Panc1 (cell line): ENCODE data around the gene CDIPT.
A peak's percentile ranks its signal among the peaks of the same experiment; 100 is the strongest.

Experiments
- POLR2AphosphoS5 ChIP-seq: IDR thresholded peaks from 2 replicates; pipeline ENCODE4 v1.6.1; 2012; ENCODE audit warnings: mild to moderate bottlenecking, low read depth, low read length, moderate library complexity
- TF ChIP-seq, protein P1 (sequence below), 2 experiments: IDR thresholded peaks; 2 replicates each; pipeline ENCODE4 v1.6.1; 2011 to 2012; ENCODE audit warnings: low read depth in 2 of 2, control low read depth in 1 of 2, low read length in 1 of 2, mild to moderate bottlenecking in 1 of 2, moderate library complexity in 1 of 2; ENCODE audit not compliant: insufficient read depth in 1 of 2
- TF ChIP-seq, protein P2 (sequence below): fragments of 450-650 bp; IDR thresholded peaks from 2 replicates; pipeline ENCODE4 v1.5.1; 2017; ENCODE audit warnings: mild to moderate bottlenecking

DNA sequence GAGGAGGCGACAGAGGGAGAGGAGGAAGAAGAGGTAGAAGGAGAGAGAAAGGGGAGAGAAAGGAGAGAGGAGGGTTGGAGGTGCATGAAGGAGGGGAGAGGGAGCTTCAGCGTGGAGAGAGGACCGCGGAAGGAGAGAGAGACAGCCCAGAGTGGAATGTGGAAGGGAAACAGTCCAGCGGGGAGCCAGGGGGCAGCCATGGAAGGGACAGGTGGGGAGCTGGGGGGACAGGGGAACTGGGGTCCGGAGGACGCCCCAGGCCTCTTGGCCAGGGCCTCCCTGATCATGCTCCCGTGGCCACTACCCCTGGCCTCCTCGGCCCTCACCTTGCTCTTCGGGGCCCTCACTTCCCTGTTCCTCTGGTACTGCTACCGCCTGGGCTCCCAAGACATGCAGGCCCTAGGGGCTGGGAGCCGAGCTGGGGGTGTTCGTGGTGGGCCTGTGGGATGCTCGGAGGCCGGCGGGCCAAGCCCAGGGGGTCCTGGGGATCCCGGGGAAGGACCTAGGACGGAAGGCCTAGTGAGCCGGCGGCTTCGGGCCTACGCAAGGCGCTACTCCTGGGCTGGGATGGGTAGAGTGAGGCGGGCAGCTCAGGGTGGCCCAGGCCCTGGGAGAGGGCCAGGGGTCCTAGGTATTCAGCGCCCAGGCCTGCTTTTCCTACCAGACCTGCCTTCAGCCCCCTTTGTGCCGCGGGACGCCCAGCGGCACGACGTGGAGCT lies 38.0 kb upstream of the CDIPT start:
- TF ChIP-seq, protein P1, sequence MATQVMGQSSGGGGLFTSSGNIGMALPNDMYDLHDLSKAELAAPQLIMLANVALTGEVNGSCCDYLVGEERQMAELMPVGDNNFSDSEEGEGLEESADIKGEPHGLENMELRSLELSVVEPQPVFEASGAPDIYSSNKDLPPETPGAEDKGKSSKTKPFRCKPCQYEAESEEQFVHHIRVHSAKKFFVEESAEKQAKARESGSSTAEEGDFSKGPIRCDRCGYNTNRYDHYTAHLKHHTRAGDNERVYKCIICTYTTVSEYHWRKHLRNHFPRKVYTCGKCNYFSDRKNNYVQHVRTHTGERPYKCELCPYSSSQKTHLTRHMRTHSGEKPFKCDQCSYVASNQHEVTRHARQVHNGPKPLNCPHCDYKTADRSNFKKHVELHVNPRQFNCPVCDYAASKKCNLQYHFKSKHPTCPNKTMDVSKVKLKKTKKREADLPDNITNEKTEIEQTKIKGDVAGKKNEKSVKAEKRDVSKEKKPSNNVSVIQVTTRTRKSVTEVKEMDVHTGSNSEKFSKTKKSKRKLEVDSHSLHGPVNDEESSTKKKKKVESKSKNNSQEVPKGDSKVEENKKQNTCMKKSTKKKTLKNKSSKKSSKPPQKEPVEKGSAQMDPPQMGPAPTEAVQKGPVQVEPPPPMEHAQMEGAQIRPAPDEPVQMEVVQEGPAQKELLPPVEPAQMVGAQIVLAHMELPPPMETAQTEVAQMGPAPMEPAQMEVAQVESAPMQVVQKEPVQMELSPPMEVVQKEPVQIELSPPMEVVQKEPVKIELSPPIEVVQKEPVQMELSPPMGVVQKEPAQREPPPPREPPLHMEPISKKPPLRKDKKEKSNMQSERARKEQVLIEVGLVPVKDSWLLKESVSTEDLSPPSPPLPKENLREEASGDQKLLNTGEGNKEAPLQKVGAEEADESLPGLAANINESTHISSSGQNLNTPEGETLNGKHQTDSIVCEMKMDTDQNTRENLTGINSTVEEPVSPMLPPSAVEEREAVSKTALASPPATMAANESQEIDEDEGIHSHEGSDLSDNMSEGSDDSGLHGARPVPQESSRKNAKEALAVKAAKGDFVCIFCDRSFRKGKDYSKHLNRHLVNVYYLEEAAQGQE (IDR thresholded peaks at IDR 0.05; ENCODE audit: insufficient read depth in 1 of 2, low read depth in 2 of 2, low read length in 1 of 2) = no peak
- TF ChIP-seq POLR2AphosphoS5 = 0 out of 2 replicates have a peak, but pooled peaks have one; percentile 24
- TF ChIP-seq, protein P2, sequence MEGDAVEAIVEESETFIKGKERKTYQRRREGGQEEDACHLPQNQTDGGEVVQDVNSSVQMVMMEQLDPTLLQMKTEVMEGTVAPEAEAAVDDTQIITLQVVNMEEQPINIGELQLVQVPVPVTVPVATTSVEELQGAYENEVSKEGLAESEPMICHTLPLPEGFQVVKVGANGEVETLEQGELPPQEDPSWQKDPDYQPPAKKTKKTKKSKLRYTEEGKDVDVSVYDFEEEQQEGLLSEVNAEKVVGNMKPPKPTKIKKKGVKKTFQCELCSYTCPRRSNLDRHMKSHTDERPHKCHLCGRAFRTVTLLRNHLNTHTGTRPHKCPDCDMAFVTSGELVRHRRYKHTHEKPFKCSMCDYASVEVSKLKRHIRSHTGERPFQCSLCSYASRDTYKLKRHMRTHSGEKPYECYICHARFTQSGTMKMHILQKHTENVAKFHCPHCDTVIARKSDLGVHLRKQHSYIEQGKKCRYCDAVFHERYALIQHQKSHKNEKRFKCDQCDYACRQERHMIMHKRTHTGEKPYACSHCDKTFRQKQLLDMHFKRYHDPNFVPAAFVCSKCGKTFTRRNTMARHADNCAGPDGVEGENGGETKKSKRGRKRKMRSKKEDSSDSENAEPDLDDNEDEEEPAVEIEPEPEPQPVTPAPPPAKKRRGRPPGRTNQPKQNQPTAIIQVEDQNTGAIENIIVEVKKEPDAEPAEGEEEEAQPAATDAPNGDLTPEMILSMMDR = no peak
